8988T (cell line): ENCODE measurements around the gene FCGR3A.
A peak's percentile ranks its signal among the peaks of the same experiment; 100 is the strongest.
"Not testable (repeated sequence)": the region's sequence is repeated elsewhere in the genome, so short reads cannot be mapped to it uniquely, and the experiment has no call there.

Source experiments
- DNase-seq: peaks from one replicate; pipeline ENCODE4 v3.0.0; 2011

Gene FCGR3A

DNA sequence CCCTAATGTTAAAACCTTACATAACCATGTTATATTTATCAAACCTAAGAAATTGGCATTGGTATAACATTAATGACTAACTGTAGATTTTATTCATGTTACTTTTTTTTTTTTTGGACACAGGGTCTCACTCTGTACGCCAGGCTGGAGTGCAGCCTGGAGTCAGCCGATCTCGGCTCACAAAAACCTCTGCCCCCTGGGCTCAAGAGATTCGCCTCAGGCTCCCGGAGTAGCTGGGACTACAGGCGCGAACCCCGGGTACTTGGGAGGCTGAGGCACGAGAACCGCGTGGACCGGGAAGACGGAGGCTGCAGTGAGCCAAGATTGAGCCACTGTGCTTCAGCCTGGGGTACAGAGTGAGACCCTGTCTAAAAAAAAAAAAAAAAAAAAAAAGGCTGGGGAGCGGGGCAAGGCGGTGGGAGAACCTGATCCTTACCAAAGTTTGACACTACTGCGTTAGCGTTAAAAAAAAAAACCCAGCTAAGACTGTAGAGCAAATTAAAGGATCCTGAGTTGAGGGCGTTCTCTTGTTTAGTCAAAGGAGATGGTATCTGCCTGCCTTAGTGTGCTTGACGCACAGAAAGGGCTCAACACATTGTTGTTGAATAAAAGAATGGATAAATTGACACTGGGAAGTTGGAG lies 20.0 kb downstream of the FCGR3A start:
- not testable (repeated sequence) for DNase-seq

DNA sequence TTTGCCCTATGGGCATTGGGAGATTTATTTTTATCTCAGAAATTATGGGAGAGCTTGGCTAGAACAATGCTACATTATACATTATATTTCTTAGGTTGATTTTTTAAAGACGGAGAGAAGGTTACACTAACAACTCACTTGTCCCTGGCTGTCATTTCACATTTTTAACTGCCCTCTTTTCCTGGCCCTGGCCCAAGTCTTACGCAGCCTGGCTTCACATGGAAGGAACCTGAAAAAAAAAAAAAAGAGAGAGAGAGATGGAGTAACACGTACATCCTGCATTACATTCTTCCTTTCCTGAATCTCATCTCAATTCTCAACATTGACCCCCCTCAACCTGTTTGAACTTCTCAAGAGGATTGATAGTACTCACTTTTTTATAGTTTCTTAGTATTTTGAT lies 21.1 kb downstream of the FCGR3A start:
- DNase-seq, result not testable (repeated sequence)

DNA sequence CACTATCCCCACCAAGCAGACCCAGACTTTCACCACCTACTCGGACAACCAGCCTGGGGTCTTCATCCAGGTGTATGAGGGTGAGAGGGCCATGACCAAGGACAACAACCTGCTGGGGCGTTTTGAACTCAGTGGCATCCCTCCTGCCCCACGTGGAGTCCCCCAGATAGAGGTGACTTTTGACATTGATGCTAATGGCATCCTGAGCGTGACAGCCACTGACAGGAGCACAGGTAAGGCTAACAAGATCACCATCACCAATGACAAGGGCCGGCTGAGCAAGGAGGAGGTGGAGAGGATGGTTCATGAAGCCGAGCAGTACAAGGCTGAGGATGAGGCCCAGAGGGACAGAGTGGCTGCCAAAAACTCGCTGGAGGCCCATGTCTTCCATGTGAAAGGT lies 23.7 kb downstream of the FCGR3A start:
- not testable (repeated sequence) for DNase-seq

DNA sequence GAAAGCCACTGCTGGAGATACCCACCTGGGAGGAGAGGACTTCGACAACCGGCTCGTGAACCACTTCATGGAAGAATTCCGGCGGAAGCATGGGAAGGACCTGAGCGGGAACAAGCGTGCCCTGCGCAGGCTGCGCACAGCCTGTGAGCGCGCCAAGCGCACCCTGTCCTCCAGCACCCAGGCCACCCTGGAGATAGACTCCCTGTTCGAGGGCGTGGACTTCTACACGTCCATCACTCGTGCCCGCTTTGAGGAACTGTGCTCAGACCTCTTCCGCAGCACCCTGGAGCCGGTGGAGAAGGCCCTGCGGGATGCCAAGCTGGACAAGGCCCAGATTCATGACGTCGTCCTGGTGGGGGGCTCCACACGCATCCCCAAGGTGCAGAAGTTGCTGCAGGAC lies 24.3 kb downstream of the FCGR3A start:
- not testable (repeated sequence) for DNase-seq

DNA sequence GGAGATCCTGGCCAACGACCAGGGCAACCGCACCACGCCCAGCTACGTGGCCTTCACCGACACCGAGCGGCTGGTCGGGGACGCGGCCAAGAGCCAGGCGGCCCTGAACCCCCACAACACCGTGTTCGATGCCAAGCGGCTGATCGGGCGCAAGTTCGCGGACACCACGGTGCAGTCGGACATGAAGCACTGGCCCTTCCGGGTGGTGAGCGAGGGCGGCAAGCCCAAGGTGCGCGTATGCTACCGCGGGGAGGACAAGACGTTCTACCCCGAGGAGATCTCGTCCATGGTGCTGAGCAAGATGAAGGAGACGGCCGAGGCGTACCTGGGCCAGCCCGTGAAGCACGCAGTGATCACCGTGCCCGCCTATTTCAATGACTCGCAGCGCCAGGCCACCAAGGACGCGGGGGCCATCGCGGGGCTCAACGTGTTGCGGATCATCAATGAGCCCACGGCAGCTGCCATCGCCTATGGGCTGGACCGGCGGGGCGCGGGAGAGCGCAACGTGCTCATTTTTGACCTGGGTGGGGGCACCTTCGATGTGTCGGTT lies 24.8 kb downstream of the FCGR3A start:
- not testable (repeated sequence) for DNase-seq

DNA sequence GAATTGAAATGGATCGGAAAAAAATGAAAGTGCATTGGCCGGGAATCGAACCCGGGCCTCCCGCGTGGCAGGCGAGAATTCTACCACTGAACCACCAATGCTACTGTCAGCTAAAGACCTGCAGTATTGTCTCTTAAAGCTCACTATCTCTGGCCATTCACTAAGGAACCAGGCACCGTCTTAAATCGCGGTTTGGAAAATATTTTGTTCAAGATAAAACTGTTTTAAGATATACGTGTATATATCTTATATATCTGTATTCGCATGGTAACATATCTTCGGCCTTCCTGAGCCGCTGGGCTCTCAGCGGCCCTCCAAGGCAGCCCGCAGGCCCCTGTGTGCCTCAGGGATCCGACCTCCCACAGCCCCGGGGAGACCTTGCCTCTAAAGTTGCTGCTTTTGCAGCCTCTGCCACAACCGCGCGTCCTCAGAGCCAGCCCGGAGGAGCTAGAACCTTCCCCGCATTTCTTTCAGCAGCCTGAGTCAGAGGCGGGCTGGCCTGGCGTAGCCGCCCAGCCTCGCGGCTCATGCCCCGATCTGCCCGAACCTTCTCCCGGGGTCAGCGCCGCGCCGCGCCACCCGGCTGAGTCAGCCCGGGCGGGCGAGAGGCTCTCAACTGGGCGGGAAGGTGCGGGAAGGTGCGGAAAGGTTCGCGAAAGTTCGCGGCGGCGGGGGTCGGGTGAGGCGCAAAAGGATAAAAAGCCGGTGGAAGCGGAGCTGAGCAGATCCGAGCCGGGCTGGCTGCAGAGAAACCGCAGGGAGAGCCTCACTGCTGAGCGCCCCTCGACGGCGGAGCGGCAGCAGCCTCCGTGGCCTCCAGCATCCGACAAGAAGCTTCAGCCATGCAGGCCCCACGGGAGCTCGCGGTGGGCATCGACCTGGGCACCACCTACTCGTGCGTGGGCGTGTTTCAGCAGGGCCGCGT lies 25.5 kb downstream of the FCGR3A start, which contains the start of gene HSPA6:
Gene HSPA6 (plus strand): TSS at position 724 of the 925 bp plus-strand sequence. CDS start 119 bp downstream, at position 843.
- peak; percentile 72 for DNase-seq

DNA sequence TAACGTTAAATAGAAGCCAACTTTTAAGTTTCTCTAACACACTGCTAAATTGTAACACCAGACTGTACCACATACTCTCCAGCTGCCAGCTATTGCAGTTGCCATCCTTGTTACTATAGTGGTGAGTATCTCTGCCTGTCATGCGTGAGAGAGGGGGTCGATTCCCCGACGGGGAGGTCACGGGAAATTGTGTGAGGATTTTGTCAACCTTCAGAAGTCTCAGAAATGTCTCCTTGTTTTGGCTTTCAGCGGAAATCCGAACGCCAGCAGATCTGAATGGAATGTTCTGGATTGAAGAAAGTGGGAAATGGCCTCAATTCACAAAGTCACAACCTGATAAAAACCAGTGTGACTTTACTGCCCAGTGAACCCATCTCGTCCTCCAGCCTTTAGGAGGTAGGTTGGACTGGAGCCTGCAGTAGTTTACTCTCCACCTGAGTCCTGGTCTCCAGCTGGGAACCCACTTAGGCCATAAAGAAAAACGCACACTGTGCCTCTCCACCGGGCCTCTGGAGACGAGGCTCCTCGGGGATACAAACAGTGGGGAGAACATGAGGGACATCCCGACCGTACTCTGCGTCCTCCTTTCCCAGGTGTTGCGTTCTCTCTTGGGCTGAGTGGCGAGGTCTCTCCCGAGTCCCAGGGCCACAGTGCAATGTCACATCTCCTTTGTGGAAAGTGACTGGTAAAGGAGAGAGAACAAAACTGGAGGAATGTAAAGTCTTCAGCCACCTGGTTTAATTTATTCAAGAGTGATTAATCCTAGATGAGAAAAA lies 26.4 kb downstream of the FCGR3A start:
- not testable (repeated sequence) for DNase-seq

DNA sequence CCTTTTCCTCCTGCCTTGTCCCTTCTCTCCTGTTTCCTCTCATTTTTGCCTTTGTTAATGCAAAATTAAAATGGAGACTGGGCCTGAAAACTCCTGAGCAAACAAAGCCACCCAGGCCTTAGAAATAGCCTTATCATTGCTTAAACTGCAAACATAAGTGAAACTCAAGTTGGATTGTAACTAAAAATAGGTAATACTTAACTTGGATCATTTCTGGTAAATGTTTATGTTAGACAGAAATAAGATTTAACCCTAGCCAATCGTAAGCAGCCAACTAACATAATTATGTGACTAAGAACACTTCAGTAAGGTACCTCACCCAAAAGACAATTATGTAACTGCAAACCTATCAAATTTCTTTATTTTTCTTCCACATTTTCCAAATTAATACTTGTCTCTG lies 35.7 kb downstream of the FCGR3A start:
- not testable (repeated sequence) for DNase-seq

DNA sequence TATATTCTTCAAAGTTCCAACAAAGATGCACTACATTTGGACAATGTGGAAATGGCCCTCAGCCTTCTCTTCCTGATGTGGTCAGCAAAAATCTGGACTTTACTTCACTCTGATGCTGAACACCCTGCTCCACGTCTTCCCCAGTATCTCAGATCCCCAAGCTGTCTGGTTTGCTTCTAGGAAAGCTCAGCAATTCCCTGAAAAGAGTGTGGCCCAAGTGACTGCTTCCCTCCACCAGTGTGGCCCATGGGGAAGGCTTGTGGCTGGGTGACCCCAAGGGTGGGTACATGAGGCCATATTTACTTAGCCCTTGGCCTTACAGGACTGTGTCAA lies 36.2 kb downstream of the FCGR3A start:
- DNase-seq, result not testable (repeated sequence)

DNA sequence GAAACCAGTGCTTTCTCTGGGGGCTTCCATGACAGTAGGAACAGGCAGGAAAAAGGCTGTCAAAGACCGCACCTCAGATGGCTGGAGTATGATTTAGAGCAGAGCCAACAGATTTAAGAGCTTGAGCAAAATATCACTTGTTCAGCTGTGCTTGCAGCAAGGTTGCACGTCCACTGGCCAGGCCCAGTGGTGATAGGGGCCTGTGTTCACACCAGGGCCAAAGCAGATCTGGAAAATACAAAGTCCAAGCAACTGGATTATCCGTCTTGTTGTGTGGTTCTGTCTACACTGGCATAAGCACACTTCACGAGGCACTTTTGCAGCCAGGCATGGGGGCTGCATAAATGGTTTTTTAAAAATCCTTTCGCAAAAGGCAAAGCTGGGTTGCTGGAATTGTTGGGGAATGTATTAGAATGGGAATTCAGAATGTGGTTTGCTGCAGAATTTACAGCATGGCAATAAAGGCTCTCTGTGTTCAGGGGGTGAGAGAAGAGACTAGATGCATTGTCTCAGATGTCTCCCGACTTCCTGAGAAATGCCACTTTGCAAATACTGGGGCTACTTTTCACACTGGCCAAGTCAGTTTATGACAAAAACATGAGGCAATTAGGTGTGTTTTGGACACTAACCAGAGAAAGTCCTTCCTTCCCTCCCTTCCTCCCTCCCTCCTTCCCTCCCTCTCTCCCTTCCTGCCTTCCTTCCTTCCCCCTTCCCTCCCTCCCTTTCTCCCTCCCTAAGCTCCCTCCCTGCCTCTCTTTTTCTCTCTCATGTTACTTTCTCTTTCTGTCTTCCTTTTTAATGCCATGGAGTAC lies 36.8 kb downstream of the FCGR3A start:
- not testable (repeated sequence) for DNase-seq

DNA sequence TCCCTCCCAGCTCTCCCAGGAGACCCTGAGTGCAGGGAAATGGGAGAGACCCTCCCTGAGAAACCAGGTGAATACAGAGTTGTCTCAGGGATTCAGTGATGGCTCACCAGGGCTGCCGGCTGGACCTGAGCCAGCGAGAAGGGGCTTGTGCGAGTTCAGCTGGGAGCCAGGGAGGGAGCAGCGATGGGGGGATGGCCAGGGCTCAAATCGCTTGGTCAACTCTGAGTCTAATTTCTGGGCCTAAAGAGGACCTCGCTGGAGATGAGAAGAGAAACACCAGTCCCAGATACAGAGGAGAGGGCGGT lies 37.9 kb downstream of the FCGR3A start:
- no peak for DNase-seq

DNA sequence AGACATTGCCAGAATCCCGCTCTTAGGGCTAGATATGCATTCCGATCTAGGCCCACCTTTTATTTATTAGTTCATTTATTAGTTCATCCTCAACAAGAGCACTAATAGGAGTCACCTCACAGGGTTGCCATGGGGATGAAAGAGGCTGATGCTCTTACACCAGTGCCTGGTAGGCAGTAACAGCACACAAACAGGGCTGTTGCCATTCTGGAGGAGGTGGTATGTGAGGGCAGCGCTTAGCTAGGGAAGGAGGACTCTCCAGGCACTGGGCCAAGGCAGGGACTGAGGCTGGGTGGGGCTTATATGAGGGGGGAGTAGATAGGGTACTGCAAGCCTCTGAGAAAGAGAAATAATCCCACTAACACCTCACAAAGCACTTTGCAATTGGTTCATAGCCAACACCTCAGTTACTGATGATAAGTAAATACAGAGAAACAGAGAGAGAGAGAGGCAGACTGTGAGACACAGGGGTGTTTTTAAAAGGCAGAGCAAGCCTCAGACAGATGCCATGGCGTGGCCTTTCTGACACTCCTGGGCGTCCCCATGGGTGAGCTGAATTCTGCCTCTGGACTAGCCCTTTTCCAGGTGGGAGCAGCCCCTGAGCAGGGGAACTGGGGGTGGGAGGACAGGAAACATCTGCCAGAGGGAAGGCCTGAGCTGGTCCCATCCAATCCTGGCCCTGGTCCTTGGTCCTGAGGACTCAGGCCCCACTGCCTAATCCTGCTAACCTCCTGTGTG lies 38.4 kb downstream of the FCGR3A start:
- no peak for DNase-seq

DNA sequence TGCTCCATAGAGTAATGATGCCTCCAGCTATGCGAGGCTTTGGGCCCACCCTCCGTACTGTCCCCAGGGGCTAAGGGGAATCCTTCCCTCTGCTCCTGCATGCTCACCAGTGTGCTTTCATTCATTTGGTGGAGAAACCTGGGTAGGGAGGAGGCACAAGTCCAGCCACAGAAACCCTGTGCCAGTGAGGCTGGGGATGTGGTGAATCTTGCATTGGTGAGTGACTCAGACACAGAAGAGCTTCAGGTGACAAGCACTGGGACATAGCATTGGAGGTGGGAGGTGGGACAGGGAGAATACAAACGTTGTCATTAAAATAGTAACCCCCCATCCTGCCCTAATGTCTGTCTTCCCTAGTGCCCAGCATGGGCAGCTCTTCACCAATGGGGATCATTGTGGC lies 39.1 kb downstream of the FCGR3A start:
- DNase-seq, result no peak

DNA sequence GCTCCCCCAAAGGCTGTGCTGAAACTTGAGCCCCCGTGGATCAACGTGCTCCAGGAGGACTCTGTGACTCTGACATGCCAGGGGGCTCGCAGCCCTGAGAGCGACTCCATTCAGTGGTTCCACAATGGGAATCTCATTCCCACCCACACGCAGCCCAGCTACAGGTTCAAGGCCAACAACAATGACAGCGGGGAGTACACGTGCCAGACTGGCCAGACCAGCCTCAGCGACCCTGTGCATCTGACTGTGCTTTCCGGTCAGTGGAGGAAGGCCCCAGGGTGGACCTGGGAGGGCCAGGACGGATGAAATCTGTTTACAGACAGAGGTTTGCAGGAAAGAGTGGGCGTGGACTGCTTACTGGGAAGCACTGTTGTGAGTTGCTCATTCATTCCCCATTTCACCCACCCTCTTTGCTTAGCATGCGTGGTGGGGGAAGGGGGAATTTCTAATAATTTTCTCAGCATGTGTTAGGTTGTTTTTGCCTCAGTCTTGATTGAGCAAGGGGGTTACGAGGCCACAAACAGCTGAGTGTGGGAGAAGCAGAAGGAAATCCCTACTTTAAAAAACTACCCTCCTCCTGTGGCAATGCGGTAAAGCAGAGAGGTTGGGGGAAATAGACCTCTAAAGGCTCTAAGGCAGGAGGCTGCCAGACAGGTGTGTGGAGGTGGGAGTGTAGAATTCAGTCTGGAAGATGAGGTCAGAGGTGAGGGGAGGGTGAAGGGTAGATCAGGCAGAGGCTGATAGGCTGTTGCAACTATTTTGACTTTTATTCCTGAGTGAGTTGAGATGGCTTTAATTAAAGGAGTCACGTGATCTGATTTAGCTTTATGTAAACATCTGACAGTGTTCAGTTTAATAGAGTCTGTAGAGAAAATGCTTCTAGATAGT lies 43.0 kb downstream of the FCGR3A start:
- DNase-seq, result no peak

DNA sequence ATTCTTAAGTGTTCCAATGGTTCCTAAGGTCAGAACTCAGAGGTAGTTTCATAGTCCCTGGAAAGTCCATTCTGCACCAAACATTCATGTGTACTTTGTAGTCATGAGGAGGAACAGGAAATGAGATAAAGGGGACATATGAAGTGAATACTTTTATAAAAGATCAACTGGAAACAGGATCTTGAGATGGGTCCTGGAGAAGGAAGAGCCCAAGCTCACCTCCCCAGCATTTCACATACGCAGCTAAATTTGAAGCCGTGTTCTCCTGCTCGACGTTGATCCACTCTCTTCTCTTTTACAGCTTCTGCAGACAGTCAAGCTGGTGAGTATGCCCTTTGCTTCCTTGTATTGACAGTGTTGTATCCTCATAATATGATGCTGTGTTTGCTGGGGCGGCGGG lies 43.9 kb downstream of the FCGR3A start:
- DNase-seq, result no peak

DNA sequence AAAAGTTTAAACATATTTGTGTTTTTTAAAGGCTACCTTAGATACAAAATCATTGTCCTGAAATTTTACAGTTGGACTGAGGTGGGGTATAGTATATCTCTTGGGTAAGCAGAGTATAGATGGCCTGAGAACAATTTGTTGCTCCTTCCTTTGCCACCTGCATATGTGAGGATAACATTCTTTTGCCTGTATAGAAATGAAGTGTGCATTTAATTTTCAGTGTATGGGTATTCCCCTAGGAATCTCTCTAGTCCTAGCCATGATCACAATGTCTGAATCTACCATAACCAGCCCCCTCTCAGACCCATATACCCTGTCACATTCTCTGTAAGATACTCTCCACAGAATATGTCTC lies 46.2 kb downstream of the FCGR3A start:
- no peak for DNase-seq

DNA sequence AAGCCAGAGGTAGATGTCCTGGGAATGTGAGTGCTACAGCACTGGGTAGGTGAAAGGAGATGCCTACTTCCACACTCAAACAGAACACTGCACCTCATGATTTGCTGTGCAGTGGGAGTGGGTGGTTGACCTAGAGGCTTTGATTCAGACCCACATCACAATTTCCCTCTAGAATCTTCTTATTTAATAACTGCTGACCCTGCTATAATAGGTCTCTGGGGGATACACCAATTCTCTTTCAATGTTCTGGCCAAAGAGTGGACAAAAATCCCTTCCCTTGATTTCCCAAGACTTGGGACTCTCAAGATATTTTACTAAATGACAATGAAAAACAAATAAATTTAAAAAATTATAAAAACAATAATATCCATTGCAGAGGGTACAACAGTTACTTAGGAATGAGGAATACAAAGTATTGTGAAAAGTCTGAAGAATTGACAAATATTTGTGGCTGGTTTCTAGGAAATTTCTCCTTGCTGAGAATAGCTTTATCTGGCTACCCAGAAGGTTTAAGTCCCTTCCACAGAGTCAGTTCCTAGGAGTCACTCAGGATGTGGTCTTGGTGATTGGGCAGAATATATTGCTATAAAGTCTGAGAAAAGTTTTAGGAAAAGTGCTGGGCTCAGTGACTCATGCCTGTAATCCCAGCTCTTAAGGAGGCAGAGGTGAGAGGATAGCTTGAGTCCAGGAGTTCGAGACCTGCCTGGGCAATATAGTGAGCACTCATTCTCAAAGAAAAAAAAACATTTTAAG lies 46.8 kb downstream of the FCGR3A start:
- DNase-seq, result no peak

DNA sequence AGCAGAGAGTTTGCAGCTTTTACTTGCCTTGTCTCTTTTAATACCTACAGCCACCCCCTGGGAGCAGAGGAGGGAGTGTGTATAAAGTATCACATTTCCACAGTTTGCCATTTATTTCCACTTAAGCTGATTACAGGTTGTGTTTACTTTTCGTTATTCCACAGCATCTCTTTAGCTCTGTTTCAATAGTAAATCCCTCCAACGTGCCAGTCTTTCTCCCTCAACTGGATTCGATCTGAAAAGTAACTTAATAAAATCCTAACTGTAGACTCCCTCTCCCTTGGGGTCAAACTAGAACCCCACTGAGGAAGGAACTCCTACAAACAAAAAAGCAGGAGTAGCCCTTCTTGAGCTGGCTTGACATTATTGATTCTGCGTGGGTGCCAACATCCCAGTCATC lies 47.4 kb downstream of the FCGR3A start:
- DNase-seq, result no peak

DNA sequence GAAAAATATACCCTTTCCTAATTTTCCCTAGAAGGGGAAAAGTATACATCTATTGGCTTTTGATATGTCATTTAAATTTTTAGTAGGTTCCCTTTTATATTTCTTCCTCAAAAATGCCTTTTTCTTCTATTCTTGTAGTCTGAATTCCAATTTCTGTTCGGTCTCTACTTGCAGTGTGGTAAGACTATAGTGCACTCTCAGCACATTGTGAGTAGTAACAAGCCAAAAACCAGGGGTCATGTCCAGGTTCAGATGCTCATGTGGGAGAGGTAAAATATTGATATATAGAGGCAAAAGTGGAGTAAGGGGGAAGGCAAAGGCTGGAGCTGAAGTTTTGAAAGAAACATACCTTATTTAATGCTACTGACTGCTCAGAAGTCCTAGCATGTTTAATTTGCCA lies 48.4 kb downstream of the FCGR3A start:
- DNase-seq, result no peak
